SK-N-MC (cell line): ENCODE measurements around the gene RPUSD3.

Source experiments
- DNase-seq: peaks from one replicate; pipeline ENCODE4 v3.0.0-alpha.2; 2011; ENCODE audit warnings: low read depth, low spot score
- H3K27ac ChIP-seq: fragments of 200-600 bp; sonication (generic); 2 replicates; pipeline ENCODE4 v1.5.1; 2016; ENCODE audit warnings: mixed run types
- H3K36me3 ChIP-seq: fragments of 200-600 bp; sonication (generic); 2 replicates; pipeline ENCODE4 v1.6.1; 2017; ENCODE audit warnings: antibody characterized with exemption, low read length, mixed read lengths; ENCODE audit not compliant: insufficient read depth
- H3K4me3 ChIP-seq: fragments of 200-600 bp; sonication (generic); 2 replicates; pipeline ENCODE4 v1.5.1; 2016
- H3K9ac ChIP-seq: fragments of 200-600 bp; sonication (generic); 2 replicates; pipeline ENCODE4 v1.8.0; 2017; ENCODE audit warnings: mixed run types, mixed read lengths; ENCODE audit not compliant: insufficient read length
- H3K9me3 ChIP-seq: fragments of 200-600 bp; sonication (generic); 2 replicates; pipeline ENCODE4 v1.6.1; 2017; ENCODE audit warnings: low read depth, mild to moderate bottlenecking, antibody characterized with exemption, low read length, moderate library complexity, mixed read lengths
- EZH2 ChIP-seq: fragments of 200-600 bp; sonication (generic); IDR thresholded peaks from one replicate; pipeline ENCODE4 v1.6.1; 2017; ENCODE audit warnings: antibody characterized with exemption
- FOXP2 ChIP-seq: optimal IDR thresholded peaks from 2 replicates; pipeline ENCODE3; 2011; ENCODE audit warnings: mild to moderate bottlenecking, moderate library complexity; ENCODE audit not compliant: insufficient read depth; ENCODE audit errors: extremely low read length, control extremely low read depth
- POLR2AphosphoS5 ChIP-seq: IDR thresholded peaks from 2 replicates; pipeline ENCODE4 v1.6.1; 2012; ENCODE audit warnings: mild to moderate bottlenecking, low read depth, low read length, borderline replicate concordance

Gene RPUSD3

GRCh38 chr3:9806137-9806536 is 37.7 kb downstream of the RPUSD3 start:
- TF ChIP-seq POLR2AphosphoS5, result no peak
- no peak for TF ChIP-seq FOXP2
- TF ChIP-seq EZH2, result no peak
- Histone ChIP-seq H3K9me3 (no peaks in the 10 kb centered on the region), H3K9ac (no peak overlapping the region), H3K36me3 (peaks cover 23% of the 10 kb centered on the region; the same call in 1 of the 2 replicates), H3K27ac (no peak overlapping the region), H3K4me3 (no peak overlapping the region)
- DNase-seq, result no peak

- Histone ChIP-seq H3K4me3 (no peak overlapping the region), H3K9me3 (no peaks in the 10 kb centered on the region), H3K9ac (no peak overlapping the region), H3K27ac (no peak overlapping the region), H3K36me3 (peaks cover 28% of the 10 kb centered on the region; the same call in 1 of the 2 replicates)
- no peak for TF ChIP-seq FOXP2
- no peak for TF ChIP-seq POLR2AphosphoS5
- no peak for TF ChIP-seq EZH2
- no peak for DNase-seq
Measured at GRCh38 chr3:9804996-9805395, 38.8 kb downstream of the RPUSD3 start.

- DNase-seq, result no peak
- no peak overlapping the region for H3K9ac ChIP-seq
- H3K36me3 ChIP-seq, result peaks cover 39% of the 10 kb centered on the region; the same call in 1 of the 2 replicates
- TF ChIP-seq EZH2 (no peak), POLR2AphosphoS5 (no peak), FOXP2 (no peak)
- no peak overlapping the region for H3K4me3 ChIP-seq
- H3K27ac ChIP-seq, result no peak overlapping the region
- H3K9me3 ChIP-seq, result no peaks in the 10 kb centered on the region
Measured at GRCh38 chr3:9803494-9803893, 40.3 kb downstream of the RPUSD3 start.

GRCh38 chr3:9800529-9800928 is 43.3 kb downstream of the RPUSD3 start:
- H3K27ac ChIP-seq, result no peak overlapping the region
- no peak for DNase-seq
- TF ChIP-seq FOXP2 (no peak), POLR2AphosphoS5 (no peak), EZH2 (no peak)
- no peaks in the 10 kb centered on the region for H3K9me3 ChIP-seq
- no peak overlapping the region for H3K4me3 ChIP-seq
- H3K9ac ChIP-seq, result no peak overlapping the region
- H3K36me3 ChIP-seq, result peaks cover 47% of the 10 kb centered on the region; the same call in 1 of the 2 replicates

DNA sequence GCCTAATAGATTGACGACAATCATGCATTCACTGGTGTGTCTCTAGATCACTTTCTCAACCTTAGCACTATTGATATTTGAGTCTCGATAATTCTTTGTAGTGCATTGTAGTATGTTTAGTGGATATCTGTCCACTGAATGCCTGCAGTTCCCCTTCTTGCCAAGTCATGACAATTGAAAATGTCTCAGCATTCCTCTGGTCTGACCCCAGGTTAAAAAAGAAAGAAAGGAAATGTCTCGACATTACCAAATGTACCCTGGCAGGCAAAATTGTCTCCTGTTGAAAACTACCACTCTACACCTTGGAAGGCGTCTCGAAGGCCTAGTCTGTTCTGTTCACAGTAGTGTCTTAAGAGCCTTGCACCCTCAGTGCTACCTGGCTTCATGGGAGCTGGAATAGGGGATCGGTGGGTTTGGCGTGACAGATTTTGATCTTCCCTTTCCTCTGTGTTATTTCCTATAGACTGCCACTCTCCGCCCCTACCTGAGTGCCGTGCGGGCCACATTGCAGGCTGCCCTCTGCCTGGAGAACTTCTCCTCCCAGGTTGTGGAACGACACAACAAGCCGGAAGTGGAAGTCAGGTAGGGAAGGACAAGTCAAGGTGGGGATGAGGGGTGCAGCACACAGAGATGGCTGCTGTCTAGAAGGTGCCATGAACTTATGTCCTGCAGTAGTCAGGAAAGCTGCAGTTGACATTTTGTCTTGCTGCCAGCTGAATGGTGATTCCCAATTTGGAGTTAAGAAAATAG is 46.4 kb downstream of the RPUSD3 start:
- no peak overlapping the region for H3K27ac ChIP-seq
- no peak overlapping the region for H3K9ac ChIP-seq
- H3K9me3 ChIP-seq, result no peaks in the 10 kb centered on the region
- no peak for TF ChIP-seq POLR2AphosphoS5
- TF ChIP-seq FOXP2, result no peak
- no peak for TF ChIP-seq EZH2
- H3K36me3 ChIP-seq, result peaks cover 30% of the 10 kb centered on the region; the same call in 1 of the 2 replicates
- no peak for DNase-seq
- no peak overlapping the region for H3K4me3 ChIP-seq

DNA sequence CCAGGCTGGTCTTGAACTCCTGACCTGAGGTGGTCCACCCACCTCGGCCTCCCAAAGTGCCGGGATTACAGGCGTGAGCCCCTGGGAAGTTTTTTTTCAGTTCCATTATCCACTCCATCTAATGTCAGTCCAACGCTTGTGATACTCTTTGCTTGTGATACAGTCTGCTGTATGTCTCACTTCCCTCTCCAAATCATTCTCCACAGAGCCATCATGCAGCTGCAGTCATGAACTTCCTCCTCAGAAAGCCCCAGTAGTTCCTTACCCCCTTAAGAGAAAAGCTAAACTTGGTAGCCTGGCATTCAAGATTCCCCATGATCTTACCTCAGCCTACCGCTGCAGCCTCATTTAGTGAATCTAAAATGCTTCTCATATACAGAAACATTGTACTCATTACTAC is 48.6 kb downstream of the RPUSD3 start:
- H3K36me3 ChIP-seq, result peaks cover 21% of the 10 kb centered on the region; the same call in 1 of the 2 replicates
- no peak overlapping the region for H3K4me3 ChIP-seq
- H3K27ac ChIP-seq, result no peak overlapping the region
- DNase-seq, result no peak
- TF ChIP-seq EZH2, result no peak
- TF ChIP-seq POLR2AphosphoS5, result no peak
- TF ChIP-seq FOXP2, result no peak
- no peak overlapping the region for H3K9ac ChIP-seq
- H3K9me3 ChIP-seq, result no peaks in the 10 kb centered on the region

DNA sequence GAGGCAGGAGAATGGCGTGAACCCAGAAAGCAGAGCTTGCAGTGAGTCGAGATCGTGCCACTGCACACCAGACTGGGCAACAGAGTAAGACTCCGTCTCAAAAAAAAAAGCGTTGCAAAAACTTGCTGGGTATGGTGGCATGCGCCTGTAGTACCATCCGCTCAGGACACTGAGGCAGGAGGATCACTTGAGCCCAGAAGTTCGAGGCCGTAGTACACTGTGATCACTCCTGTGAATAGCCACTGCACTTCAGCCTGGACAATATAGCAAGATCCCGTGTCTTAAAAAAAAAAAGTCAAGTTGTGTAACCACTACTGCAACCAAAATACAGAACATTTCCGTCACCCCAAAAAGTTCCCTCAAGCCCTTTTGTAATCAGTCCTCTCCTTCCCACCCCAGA is 49.4 kb downstream of the RPUSD3 start:
- no peak for DNase-seq
- TF ChIP-seq FOXP2 (no peak), EZH2 (no peak), POLR2AphosphoS5 (no peak)
- Histone ChIP-seq H3K9me3 (no peaks in the 10 kb centered on the region), H3K9ac (no peak overlapping the region), H3K36me3 (peaks cover 13% of the 10 kb centered on the region; the same call in 1 of the 2 replicates), H3K4me3 (no peak overlapping the region), H3K27ac (no peak overlapping the region)

GRCh38 chr3:9793161-9793781 is 50.5 kb downstream of the RPUSD3 start:
- no peaks in the 10 kb centered on the region for H3K9me3 ChIP-seq
- peak overlapping the region; percentile 84 for H3K4me3 ChIP-seq
- H3K36me3 ChIP-seq, result peaks cover 5% of the 10 kb centered on the region; the same call in 1 of the 2 replicates
- H3K27ac ChIP-seq, result peak overlapping the region; percentile 97; the same call in 1 of the 2 replicates
- TF ChIP-seq FOXP2 (no peak), EZH2 (no peak), POLR2AphosphoS5 (no peak)
- peak overlapping the region; percentile 97 for H3K9ac ChIP-seq
- no peak for DNase-seq
